ENCODE data around the gene CRYZL1.
"Not testable (repeated sequence)": the region's sequence is repeated elsewhere in the genome, so short reads cannot be mapped to it uniquely, and the experiment has no call there.

GRCh38 chr21:33626151-33626550 is 15.4 kb downstream of the CRYZL1 start:
- not testable (repeated sequence) for TF ChIP-seq CTCF, POLR2A (IDR thresholded peaks at IDR 0.05)
